Breast epithelium (tissue), 4 donors: ENCODE results near the gene OR51D1. TPM values are rescaled to one million over a fixed set of nuclear protein-coding genes. Genes with fewer than 3 reads are reported as not detected.

Source experiments
- DNase-seq, 2 donors: peaks; one replicate each; pipeline ENCODE4 v3.0.0-alpha.2; 2019; ENCODE audit warnings: low spot score in 2 of 2
- H3K27ac ChIP-seq, 2 donors: fragments of 200-600 bp; sonication (generic) in 1 of 2; one replicate each; pipeline ENCODE4 v1.5.1; 2016 to 2019; ENCODE audit warnings: mild to moderate bottlenecking in 1 of 2
- H3K27me3 ChIP-seq, 2 donors: fragments of 200-600 bp; sonication (generic) in 1 of 2; one replicate each; pipeline versions ENCODE4 v1.5.1 to v1.6.0; 2017 to 2019; ENCODE audit warnings: control low read depth in 1 of 2, mild to moderate bottlenecking in 1 of 2
- H3K36me3 ChIP-seq: fragments of 200-600 bp; one replicate; pipeline ENCODE4 v1.5.1; 2019
- H3K4me1 ChIP-seq, 2 donors: fragments of 200-600 bp; sonication (generic); one replicate each; pipeline ENCODE4 v1.5.1; 2016 to 2019; ENCODE audit warnings: control low read depth in 1 of 2
- H3K4me3 ChIP-seq, 3 donors: fragments of 200-600 bp; sonication (generic); 1 replicate in 2 of 3; 2 replicates in 1 of 3; pipeline ENCODE4 v1.5.1; 2016 to 2019; ENCODE audit warnings: mild to moderate bottlenecking in 3 of 3, moderate library complexity in 2 of 3
- H3K9me3 ChIP-seq, 2 donors: fragments of 200-600 bp; sonication (generic) in 1 of 2; one replicate each; pipeline ENCODE4 v1.5.1; 2016 to 2019; ENCODE audit warnings: control low read depth in 1 of 2
- POLR2A ChIP-seq: fragments of 450-650 bp; IDR thresholded peaks from one replicate; pipeline ENCODE4 v1.6.1; 2016; ENCODE audit warnings: antibody characterized with exemption, mild to moderate bottlenecking, moderate library complexity
- POLR2AphosphoS5 ChIP-seq, 3 donors: sonication (generic); formaldehyde crosslinking; IDR thresholded peaks; one replicate each; pipeline ENCODE4 v1.6.1; 2017; ENCODE audit warnings: antibody characterized with exemption in 3 of 3
- intact Hi-C: fragments of 100-400 bp; cut with DNase I; formaldehyde crosslinking; loops from one replicate; pipeline ENCODE4 v1.15.1; 2023; ENCODE audit warnings: low total_unique reads
- total RNA-seq, 3 donors: library from RNA; depleted of rRNA; stranded (reverse); fragments of >200 nt; gene quantifications; one replicate each; pipeline ENCODE4 v1.1.0, GENCODE V29; 2016
- TF ChIP-seq, protein P1 (sequence below), 3 donors: fragments of 450-650 bp; IDR thresholded peaks; one replicate each; pipeline ENCODE4 v1.5.1; 2016 to 2017; ENCODE audit warnings: antibody characterized with exemption in 3 of 3, mild to moderate bottlenecking in 3 of 3, moderate library complexity in 3 of 3

The OR51D1 gene
- total RNA-seq, 3 donors from 2014 or later, result not detected

DNA sequence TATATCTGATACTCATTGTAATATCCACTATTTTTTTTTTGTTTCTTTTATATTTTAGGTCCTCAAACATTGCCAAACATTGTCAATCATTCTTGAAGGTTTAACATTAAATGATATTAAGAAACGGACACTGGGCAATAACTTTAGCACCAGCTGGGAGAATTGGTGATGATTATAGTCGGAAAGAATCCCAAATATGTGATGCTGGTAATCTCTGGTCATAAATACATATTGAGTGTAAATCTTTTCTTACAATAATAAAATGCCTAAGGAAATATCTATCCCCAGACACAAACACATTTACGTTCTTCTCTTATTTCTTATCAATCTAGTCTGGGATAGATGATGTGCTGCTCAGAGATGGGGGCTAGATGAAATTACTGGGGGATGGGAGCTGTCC, 35.2 kb downstream of the OR51D1 start:
- DNase-seq, result no peak
- intact Hi-C loops, result no loop called here
- H3K4me3 ChIP-seq, result no peak overlapping the region
- H3K27ac ChIP-seq, result no peak overlapping the region
- H3K4me1 ChIP-seq, result no peaks in the 10 kb centered on the region
- H3K9me3 ChIP-seq, result no peaks in the 10 kb centered on the region
- H3K27me3 ChIP-seq, result no peaks in the 10 kb centered on the region
- H3K36me3 ChIP-seq, result no peaks in the 10 kb centered on the region
- TF ChIP-seq, protein P1, sequence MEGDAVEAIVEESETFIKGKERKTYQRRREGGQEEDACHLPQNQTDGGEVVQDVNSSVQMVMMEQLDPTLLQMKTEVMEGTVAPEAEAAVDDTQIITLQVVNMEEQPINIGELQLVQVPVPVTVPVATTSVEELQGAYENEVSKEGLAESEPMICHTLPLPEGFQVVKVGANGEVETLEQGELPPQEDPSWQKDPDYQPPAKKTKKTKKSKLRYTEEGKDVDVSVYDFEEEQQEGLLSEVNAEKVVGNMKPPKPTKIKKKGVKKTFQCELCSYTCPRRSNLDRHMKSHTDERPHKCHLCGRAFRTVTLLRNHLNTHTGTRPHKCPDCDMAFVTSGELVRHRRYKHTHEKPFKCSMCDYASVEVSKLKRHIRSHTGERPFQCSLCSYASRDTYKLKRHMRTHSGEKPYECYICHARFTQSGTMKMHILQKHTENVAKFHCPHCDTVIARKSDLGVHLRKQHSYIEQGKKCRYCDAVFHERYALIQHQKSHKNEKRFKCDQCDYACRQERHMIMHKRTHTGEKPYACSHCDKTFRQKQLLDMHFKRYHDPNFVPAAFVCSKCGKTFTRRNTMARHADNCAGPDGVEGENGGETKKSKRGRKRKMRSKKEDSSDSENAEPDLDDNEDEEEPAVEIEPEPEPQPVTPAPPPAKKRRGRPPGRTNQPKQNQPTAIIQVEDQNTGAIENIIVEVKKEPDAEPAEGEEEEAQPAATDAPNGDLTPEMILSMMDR (IDR thresholded peaks at IDR 0.05), result no peak
- TF ChIP-seq POLR2A (no peak), POLR2AphosphoS5 (IDR thresholded peaks at IDR 0.05) (no peak)

DNA sequence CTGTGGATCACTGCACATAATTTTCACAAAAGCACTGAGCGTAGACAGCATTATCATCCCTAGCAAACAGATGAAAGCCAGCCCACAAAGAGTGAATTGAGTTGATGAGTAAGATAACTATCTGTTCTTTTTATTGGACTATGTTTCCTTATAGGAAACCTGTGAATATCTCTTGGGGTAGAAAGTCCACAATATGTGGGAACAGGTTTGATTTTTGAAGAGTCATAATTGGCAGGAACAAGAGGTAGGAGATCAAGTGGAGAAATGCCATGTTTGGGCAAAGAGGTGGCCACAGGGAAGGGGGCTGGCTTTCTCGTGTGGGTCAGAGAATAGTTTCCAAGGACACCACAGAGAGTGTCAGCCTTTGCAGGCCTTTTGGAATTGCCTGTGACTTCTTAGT, 36.5 kb downstream of the OR51D1 start:
- H3K36me3 ChIP-seq, result no peaks in the 10 kb centered on the region
- H3K4me3 ChIP-seq, result no peak overlapping the region
- no peak overlapping the region for H3K27ac ChIP-seq
- H3K9me3 ChIP-seq, result no peaks in the 10 kb centered on the region
- no peak for DNase-seq
- intact Hi-C loops, result no loop called here
- H3K27me3 ChIP-seq, result no peaks in the 10 kb centered on the region
- TF ChIP-seq, protein P1 (IDR thresholded peaks at IDR 0.05), result no peak
- no peak for TF ChIP-seq POLR2AphosphoS5 (IDR thresholded peaks at IDR 0.05)
- no peak for TF ChIP-seq POLR2A
- no peaks in the 10 kb centered on the region for H3K4me1 ChIP-seq

DNA sequence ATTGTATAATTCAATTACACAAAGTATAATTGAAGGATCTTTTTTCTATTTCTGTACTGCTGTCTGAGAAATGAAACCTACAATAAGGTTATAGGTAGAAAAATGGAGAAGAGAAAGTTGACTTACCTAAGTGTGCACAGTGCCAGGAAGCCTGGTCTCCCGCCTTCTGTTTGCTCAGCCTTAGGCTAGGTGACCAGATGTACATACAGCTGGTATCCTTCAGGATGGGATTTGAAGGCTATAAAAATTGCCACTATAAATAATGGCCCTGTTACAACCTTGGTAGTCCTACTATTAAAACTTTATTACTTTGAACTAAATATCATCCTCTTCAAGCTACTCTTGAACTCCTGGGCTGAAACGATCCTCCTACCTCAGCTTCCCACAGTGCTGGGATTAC, 40.7 kb downstream of the OR51D1 start:
- intact Hi-C loops, result no loop called here

DNA sequence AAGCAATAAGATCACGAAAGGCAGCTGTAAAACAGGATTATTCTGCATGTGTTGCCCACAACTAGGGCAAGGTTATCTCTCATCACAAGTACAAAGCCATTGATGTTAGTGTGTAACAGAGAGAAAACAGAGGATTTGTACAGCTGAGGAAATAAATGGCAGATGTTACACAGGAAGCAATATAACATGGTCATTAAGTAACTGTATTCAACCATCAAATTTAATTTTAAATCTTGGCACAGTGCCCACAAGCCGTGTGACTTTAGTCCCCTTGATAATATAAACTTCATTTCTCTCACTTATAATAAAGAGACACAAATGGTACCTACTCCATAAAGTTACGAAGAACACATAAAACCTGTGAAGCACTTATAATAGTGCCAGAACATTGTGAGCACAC, 43.1 kb downstream of the OR51D1 start:
- no peak for DNase-seq
- H3K4me3 ChIP-seq, result no peak overlapping the region
- H3K36me3 ChIP-seq, result no peaks in the 10 kb centered on the region
- no peaks in the 10 kb centered on the region for H3K27me3 ChIP-seq
- H3K27ac ChIP-seq, result no peak overlapping the region
- intact Hi-C loops, result no loop called here
- no peak for TF ChIP-seq POLR2AphosphoS5 (IDR thresholded peaks at IDR 0.05)
- TF ChIP-seq POLR2A, result no peak
- TF ChIP-seq, protein P1 (IDR thresholded peaks at IDR 0.05), result no peak
- H3K4me1 ChIP-seq, result no peaks in the 10 kb centered on the region
- no peaks in the 10 kb centered on the region for H3K9me3 ChIP-seq

More for the DNA sequence above, 40.7 kb downstream of the OR51D1 start:
- Histone ChIP-seq H3K4me1 (no peaks in the 10 kb centered on the region), H3K36me3 (no peaks in the 10 kb centered on the region), H3K27me3 (no peaks in the 10 kb centered on the region), H3K4me3 (no peak overlapping the region), H3K27ac (no peak overlapping the region), H3K9me3 (no peaks in the 10 kb centered on the region)
- DNase-seq, result no peak
- TF ChIP-seq, protein P1 (IDR thresholded peaks at IDR 0.05), result no peak
- TF ChIP-seq POLR2A (no peak), POLR2AphosphoS5 (IDR thresholded peaks at IDR 0.05) (no peak)

DNA sequence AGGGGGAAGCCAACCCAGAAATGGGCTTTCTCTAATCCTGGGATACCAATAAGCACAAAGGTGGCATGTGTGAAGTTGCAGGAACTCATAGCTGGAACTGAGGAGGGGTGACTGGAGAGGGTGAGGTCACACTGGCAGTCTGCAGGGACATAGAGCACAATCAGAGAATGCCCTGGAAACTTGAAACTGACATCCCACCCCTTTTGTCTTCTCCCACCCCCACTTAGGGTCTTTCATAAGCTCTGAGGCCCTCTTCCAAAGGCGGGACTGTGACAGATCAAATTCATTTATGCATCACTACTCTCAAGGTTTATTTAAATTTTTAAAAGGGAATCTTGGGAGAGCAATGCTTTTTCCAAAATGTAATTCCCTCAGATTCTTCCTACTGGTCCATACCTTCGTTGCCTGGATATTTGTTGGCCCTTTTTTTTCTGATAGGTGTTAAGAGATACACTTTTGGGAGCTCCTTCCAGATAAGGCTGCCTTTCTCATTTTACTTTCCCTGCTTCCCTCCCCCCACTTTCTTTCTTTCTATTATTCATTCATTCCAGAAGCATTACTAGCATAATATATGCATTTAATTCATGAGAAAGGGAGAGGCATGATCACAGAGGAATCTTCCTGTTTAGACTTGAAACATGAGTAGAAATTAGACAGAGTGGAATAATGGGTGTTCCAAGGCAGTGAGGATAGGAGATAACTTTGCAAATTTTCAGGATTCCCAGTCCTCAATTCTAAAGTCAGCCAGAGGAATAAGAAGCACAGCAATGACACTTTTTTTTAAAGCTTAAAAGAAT, 45.5 kb downstream of the OR51D1 start:
- Histone ChIP-seq H3K27ac (no peak overlapping the region), H3K9me3 (no peaks in the 10 kb centered on the region), H3K4me1 (no peaks in the 10 kb centered on the region), H3K27me3 (no peaks in the 10 kb centered on the region), H3K36me3 (no peaks in the 10 kb centered on the region), H3K4me3 (no peak overlapping the region)
- no peak for DNase-seq
- intact Hi-C loops, result loop anchor here (1.0 kb wide), 1 partner anchor 40 kb away; the partner anchor contains the start of gene OR51E1
- TF ChIP-seq POLR2A (no peak), POLR2AphosphoS5 (IDR thresholded peaks at IDR 0.05) (no peak)
- TF ChIP-seq, protein P1 (IDR thresholded peaks at IDR 0.05), result no peak
